Lower leg skin (tissue), 3 donors: ENCODE data around the gene RARA.

ENCODE experiments used
- POLR2A ChIP-seq, 2 donors: fragments of 450-650 bp; IDR thresholded peaks; one replicate each; pipeline ENCODE4 v1.6.1; 2016 to 2017; ENCODE audit warnings: antibody characterized with exemption in 2 of 2, mild to moderate bottlenecking in 1 of 2, moderate library complexity in 1 of 2
- TF ChIP-seq, protein P1 (sequence below), 3 donors: fragments of 450-650 bp; IDR thresholded peaks; one replicate each; pipeline ENCODE4 v1.5.1; 2016; ENCODE audit warnings: antibody characterized with exemption in 3 of 3, mild to moderate bottlenecking in 3 of 3, moderate library complexity in 2 of 3

DNA sequence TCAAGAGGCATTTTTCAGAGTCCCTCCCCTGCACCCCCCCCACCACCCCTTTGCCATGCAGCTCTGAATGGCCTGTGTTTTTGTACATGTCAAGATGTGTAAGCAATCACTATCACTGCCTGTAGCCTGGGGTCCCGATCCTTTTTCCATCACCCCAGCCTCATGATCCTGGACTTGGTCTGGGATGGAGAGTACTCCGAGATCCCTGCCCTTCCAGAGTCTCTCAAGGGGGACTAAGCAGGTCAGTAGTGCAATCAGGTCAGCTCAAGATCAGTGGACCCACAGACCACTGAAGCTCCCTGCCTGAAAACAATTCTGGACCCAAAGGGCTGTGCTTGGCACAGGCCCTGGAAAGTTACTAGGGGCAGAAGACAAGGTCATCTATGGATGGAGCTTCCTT lies 63.1 kb downstream of the RARA start:
- TF ChIP-seq, protein P1, sequence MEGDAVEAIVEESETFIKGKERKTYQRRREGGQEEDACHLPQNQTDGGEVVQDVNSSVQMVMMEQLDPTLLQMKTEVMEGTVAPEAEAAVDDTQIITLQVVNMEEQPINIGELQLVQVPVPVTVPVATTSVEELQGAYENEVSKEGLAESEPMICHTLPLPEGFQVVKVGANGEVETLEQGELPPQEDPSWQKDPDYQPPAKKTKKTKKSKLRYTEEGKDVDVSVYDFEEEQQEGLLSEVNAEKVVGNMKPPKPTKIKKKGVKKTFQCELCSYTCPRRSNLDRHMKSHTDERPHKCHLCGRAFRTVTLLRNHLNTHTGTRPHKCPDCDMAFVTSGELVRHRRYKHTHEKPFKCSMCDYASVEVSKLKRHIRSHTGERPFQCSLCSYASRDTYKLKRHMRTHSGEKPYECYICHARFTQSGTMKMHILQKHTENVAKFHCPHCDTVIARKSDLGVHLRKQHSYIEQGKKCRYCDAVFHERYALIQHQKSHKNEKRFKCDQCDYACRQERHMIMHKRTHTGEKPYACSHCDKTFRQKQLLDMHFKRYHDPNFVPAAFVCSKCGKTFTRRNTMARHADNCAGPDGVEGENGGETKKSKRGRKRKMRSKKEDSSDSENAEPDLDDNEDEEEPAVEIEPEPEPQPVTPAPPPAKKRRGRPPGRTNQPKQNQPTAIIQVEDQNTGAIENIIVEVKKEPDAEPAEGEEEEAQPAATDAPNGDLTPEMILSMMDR (IDR thresholded peaks at IDR 0.05), result no peak
- TF ChIP-seq POLR2A (IDR thresholded peaks at IDR 0.05), result no peak
